Activated gamma-delta T cell treated with anti-CD3 and anti-CD28 coated beads, Interleukin-2, amount 50 U/mL, for 16 hours (primary cell): Measurements from ENCODE around the gene GRIA1.
"Not testable (repeated sequence)": the region's sequence is repeated elsewhere in the genome, so short reads cannot be mapped to it uniquely, and the experiment has no call there.

ENCODE experiments used
- DNase-seq: peaks from one replicate; pipeline ENCODE4 v3.0.0-alpha.2; 2020; ENCODE audit warnings: low read depth

Gene GRIA1

GRCh38 chr5:153719324-153719723 lies 228.9 kb downstream of the GRIA1 start:
- DNase-seq = no peak

GRCh38 chr5:153723022-153723610 lies 232.6 kb downstream of the GRIA1 start:
- not testable (repeated sequence) for DNase-seq

GRCh38 chr5:153742060-153742459 lies 251.6 kb downstream of the GRIA1 start:
- DNase-seq = no peak

GRCh38 chr5:153744751-153745150 lies 254.3 kb downstream of the GRIA1 start:
- no peak for DNase-seq

GRCh38 chr5:153745778-153746395 lies 255.4 kb downstream of the GRIA1 start:
- no peak for DNase-seq

GRCh38 chr5:153746440-153746839 lies 256.0 kb downstream of the GRIA1 start:
- no peak for DNase-seq

- DNase-seq = no peak
These were observed 258.4 kb downstream of the GRIA1 start for GRCh38 chr5:153748823-153749222.

GRCh38 chr5:153749960-153750359 lies 259.5 kb downstream of the GRIA1 start:
- DNase-seq = no peak

GRCh38 chr5:153751251-153751650 lies 260.8 kb downstream of the GRIA1 start:
- DNase-seq = no peak

- DNase-seq = no peak
These were observed 262.4 kb downstream of the GRIA1 start for GRCh38 chr5:153752890-153753289.

- no peak for DNase-seq
These were observed 263.4 kb downstream of the GRIA1 start for GRCh38 chr5:153753645-153754432.

- DNase-seq = no peak
These were observed 265.5 kb downstream of the GRIA1 start for GRCh38 chr5:153755913-153756500.

- no peak for DNase-seq
These were observed 266.1 kb downstream of the GRIA1 start for GRCh38 chr5:153756540-153756939.

GRCh38 chr5:153765987-153766386 lies 275.5 kb downstream of the GRIA1 start:
- DNase-seq = no peak

GRCh38 chr5:153767221-153768188 lies 277.0 kb downstream of the GRIA1 start:
- DNase-seq = no peak

- DNase-seq = no peak
These were observed 279.6 kb downstream of the GRIA1 start for GRCh38 chr5:153770066-153770465.

GRCh38 chr5:153774686-153775085 lies 284.2 kb downstream of the GRIA1 start:
- no peak for DNase-seq

- no peak for DNase-seq
These were observed 285.5 kb downstream of the GRIA1 start for GRCh38 chr5:153775923-153776322.

- no peak for DNase-seq
These were observed 287.5 kb downstream of the GRIA1 start for GRCh38 chr5:153777681-153778581.

GRCh38 chr5:153779836-153780235 lies 289.4 kb downstream of the GRIA1 start:
- no peak for DNase-seq
